Erythroblast (primary cell): ENCODE results near the gene LACTBL1.

Experiments
- GATA1 ChIP-seq: IDR thresholded peaks from 2 replicates; pipeline ENCODE4 v1.6.1; 2011; ENCODE audit warnings: low read depth, mild to moderate bottlenecking, control low read depth, low read length, moderate library complexity
- POLR2A ChIP-seq: IDR thresholded peaks from 2 replicates; pipeline ENCODE4 v1.6.1; 2011; ENCODE audit warnings: mild to moderate bottlenecking, low read length

DNA sequence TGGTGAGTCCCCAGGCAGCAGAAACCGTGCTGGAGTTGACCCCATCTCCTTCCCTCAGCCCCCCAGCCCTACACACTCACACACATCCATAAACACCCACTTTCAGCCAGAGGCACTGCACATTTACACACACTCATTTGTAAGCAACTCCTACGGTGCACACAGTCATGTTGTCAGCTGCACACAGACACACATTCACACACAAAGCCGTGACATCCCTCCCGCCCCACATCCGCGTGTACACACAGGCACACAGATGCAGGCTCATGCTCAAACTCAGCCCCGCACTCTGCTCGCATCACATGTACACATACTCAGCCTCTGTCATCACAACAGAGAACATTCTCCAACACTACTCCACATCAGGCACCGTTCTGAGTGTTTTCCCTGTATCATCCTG is 47.6 kb downstream of the LACTBL1 start:
- no peak for TF ChIP-seq POLR2A
- TF ChIP-seq GATA1 = no peak
